ENCODE data around the gene LMAN1.

LMAN1 gene

DNA sequence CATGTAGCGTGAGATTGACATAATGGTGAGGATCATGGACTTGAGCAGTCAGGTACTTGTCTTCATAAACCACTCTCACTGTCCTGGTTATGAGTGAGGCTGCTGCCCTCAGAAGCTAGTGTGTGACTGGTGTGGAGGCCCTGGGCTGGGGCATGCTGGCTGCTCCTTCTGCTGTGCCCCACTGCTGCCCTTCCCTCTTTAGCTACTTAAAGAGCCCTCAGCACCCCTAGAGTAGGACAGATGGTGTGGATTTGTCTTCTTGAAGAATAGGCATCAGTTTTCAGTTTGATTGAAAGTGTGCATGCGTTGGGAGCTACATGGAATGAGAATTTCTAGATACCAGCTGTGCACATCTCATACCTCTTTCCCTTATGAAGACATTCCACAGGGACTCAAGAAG is 56.1 kb downstream of the LMAN1 start:
- DNase-seq: no peak

DNA sequence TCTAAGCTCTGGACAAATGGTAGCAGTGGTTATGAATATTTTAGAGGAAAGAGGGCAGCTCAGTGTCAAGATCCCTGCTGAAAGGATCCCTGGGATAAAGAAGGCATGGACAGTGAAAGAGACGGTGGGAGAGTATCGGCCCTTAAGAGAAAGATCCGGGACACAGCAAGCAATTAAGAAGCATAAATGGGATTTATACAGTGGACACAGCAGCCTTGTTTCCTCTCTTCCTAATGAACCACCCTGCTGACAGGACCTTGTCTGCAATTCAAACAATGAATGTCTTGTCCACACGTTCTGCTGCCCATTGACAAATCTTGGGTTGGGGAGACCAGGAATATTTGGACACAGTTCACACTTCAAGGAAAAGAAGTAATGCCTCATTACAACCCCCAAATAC is 57.1 kb downstream of the LMAN1 start:
- no peak for DNase-seq

DNA sequence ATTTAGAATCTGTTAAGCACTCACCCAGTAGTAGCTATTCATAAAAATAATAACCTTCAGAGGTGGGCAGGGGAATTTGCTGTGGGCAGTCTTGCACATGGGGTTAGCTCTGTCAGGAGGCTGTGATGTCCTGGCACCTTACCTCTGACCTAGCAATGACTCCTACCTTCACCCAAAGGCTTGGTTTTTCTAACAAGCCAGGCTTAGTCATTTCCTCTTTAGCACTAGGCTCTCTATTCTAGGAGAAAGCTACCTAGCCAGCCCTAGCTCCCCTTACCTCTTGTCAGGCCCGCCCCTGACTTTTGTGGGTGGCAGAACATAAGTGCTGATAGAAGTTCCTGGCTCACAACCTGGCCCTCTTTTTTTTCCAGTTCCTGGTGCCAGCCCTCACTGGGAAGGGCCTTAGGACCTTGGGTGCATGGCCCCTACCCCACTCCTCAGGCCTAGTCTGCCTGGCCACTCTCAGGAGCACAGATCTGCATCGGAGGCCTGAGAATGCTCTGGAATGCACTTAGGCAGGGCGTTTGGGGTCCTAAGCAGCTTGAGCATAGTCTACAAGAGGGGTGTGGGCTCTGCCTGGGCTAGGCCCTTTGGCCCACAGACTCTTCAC is 58.3 kb downstream of the LMAN1 start:
- DNase-seq: no peak

DNA sequence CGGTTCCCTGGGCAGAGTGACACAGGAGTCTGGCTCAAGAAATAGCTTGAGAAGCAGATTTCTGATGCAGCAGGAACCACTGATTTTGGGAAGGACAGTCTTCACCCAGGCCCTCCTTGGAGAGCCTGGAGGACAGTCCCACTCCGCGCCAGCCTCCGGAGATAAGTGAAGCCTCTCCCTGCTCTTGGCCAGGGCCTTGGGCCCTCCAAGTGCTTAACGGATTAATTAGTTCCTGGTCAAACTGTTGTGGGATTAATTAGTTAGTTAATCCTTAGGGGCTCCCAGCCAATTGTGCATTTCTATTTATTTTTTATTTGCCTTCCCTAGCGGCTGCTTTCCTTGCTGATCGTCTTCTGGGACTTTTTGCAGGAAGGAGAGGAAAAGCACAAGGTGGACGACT is 60.2 kb downstream of the LMAN1 start:
- DNase-seq: no peak

DNA sequence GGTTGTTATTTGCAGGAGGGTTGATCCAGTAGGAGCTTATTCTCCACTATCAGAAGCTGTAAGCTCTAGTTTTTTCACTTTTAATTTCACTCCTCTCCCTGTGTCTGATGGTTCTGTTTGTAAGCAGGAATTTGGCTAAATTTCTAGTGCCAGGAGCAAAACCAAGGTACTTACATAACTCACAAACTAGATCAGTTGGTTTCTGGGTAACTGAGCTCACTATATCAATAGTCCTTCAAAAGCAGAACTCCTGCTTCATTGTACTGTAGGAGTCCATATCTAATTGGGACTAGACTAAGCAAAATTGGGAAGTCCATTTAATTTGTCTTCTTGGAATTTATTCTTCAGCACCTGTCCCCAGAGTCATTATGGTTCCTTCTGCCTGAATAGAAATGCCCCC is 65.7 kb downstream of the LMAN1 start:
- DNase-seq: no peak

DNA sequence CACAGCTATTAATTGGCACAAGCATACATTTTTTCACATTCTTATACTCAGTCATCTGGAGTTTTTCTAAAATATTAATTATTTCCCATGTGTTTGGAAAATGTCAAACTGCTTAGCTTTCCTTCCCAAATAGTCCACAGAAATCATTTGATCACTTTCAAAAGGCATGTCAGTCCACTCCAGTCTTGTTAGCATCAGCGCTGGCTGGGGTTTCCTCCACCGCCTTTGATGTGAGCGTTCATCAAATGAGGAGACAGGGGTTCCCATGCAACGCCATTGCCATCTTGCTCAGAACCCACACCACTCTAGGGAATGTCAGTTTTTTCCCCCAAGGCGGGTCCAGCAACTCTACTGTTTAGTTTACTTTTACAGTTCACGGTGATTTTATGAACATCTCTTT is 72.7 kb downstream of the LMAN1 start:
- DNase-seq: no peak

DNA sequence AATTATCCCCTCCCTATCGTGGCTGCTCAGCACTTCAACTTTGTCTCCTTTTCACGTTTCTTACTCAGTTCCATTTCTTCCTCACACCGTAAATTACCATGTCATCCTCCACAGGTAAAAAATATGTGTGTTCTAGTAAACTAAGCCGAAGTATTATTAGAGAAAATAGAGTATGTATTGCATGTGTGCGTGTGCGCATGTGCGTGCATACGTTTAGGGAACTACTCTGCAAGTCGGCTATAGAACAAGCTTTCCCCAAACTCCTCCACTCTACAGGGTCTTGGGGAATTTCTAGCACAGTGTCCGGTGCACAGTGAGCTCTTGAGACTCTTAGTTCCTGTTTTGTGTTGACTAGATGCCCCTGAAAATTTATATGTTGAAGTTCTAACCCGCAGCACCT is 76.7 kb downstream of the LMAN1 start:
- no peak for DNase-seq

DNA sequence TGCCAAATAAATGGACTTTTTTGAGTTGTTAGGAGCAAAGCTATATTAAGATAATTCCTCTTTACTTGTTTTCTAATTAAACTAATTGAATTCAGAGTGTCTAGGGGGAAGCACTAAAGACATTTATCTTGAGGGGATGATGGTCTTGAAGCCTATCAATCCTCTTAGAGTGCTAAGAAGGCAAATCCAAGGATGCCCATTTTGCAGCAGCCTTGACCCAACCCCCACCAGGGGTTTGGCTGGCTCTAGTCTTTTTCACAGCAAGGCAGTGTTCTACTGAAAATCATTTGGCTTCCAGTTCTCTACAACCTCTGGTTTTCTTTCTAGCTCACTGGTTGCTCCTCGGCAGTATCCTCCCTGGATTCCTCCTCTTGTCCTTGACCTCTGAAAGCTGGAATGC is 79.3 kb downstream of the LMAN1 start:
- no peak for DNase-seq

DNA sequence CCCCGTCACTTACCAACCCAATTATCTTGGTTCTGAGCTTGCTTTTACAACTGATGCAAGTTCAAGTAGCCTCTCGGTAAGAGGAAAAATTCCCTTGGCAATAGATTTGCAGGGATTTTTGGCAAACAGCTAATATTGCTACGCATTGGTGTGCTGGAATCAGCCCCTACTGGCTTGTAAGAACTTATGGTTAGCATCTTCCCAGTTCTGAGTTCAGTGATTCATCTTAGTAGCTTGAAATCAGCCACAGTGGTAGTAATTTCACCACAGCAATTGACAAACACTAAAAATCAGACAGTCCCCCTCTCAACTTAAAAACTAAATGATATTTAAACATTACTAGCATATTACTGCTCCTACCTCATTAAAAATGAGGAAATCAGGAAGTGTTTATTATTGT is 79.9 kb downstream of the LMAN1 start:
- DNase-seq: no peak

DNA sequence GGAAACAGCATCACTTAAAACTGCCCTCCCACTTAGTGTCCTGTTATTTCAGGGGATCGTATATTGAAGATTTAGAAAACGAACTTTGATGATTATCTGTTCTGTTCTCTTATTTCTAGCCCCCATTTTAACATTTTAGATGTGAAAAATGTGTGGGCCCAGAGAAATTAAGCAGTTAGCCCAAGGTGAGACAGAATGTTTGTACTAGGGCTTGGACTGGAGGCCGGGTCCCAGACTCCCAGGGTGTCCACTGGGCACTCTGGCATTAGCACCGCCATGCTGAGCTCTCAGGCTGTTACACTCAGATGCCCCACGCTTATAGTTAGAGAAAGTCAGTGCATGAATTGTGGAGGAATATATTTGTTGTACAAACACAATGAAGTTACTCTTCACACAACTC is 80.3 kb downstream of the LMAN1 start:
- DNase-seq: no peak

All from suppressor macrophage (primary cell).